ENCODE measurements around the gene NELL1.

- TF ChIP-seq CTCF (IDR thresholded peaks at IDR 0.05 in 4 of 5, conservative IDR thresholded peaks at IDR 0.05 in 1 of 5) (no peak), POLR2A (IDR thresholded peaks at IDR 0.05) (no peak)
These were observed 348.9 kb downstream of the NELL1 start for GRCh38 chr11:21018248-21018647.
